Right lobe of liver (tissue), 4 donors: Measurements from ENCODE around the gene SH3BP4.

Source experiments
- CTCF ChIP-seq, 4 donors: fragments of 200-600 bp in 3 of 4; fragments of 450-650 bp in 1 of 4; IDR thresholded peaks; one replicate each; pipeline versions ENCODE4 v1.5.1 to v1.8.0; 2016 to 2022; ENCODE audit warnings: antibody characterized with exemption in 4 of 4, mild to moderate bottlenecking in 2 of 4
- POLR2A ChIP-seq: fragments of 450-650 bp; IDR thresholded peaks from one replicate; pipeline ENCODE4 v1.6.1; 2017; ENCODE audit warnings: antibody characterized with exemption, mild to moderate bottlenecking
- donor health status: DM: no; HTN: no; CAD: no.
- donor health status: DM: no; HTN: no; CAD: no.
- donor health status: DM: no; HTN: yes; CAD: no.

- no peak for TF ChIP-seq CTCF (IDR thresholded peaks at IDR 0.05)
- TF ChIP-seq POLR2A = no peak
These were observed 1.4 kb upstream of the SH3BP4 start for GRCh38 chr2:234950435-234950729.
